ENCODE data around the gene PVALEF. TPM values are rescaled to one million over a fixed set of nuclear protein-coding genes. Genes with fewer than 3 reads are reported as not detected.

PVALEF gene
- total RNA-seq, 1 donor = not detected

DNA sequence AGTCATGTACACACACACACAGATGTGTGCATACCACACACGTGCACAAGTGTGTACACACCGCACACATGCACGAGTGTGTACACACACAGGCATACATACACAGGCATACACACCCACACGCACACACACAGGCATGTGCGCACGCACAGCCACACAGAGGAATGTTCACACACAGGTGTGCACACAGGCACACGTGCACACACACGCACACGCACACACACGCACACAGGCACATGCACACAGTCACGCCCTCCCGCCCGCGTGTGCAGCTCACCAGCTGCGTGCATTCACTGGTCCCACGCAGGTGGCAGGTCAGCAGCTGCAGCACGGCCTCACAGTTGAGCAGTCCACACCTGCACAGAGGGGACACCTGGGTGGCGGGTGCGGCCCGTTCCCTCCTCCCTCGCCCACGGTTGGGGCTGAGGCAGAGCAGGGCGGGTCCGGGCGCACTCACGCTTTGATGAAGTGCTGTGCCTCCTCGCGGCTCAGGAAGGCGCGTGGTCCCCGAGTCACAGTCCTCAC, 65.9 kb downstream of the PVALEF start:
- H3K9me3 ChIP-seq (ENCODE audit: low read depth, low read length) = no peaks in the 10 kb centered on the region
- no peak for DNase-seq (ENCODE audit: insufficient read length, low spot score, missing footprints)
- H3K4me2 ChIP-seq (ENCODE audit: insufficient read depth, low read length) = no peak overlapping the region
- TF ChIP-seq CTCF (IDR thresholded peaks at IDR 0.05; ENCODE audit: extremely low read depth, low read depth, low read length) = no peak
- H3K79me2 ChIP-seq (ENCODE audit: insufficient read depth, low read length) = peaks cover 14% of the 10 kb centered on the region
- no peak overlapping the region for H3K4me3 ChIP-seq (ENCODE audit: insufficient read depth, low read length)
- no peaks in the 10 kb centered on the region for H3K4me1 ChIP-seq (ENCODE audit: insufficient read depth, low read length)
- peaks cover 7% of the 10 kb centered on the region for H4K20me1 ChIP-seq (ENCODE audit: insufficient read depth, low read length)
- no peaks in the 10 kb centered on the region for H3K27me3 ChIP-seq (ENCODE audit: insufficient read depth, low read length)
- H3K36me3 ChIP-seq (ENCODE audit: insufficient read depth, low read length) = peaks cover 14% of the 10 kb centered on the region
- no peak overlapping the region for H2AFZ ChIP-seq (ENCODE audit: low read length)
- H3K27ac ChIP-seq (ENCODE audit: low read depth, low read length) = no peak overlapping the region

DNA sequence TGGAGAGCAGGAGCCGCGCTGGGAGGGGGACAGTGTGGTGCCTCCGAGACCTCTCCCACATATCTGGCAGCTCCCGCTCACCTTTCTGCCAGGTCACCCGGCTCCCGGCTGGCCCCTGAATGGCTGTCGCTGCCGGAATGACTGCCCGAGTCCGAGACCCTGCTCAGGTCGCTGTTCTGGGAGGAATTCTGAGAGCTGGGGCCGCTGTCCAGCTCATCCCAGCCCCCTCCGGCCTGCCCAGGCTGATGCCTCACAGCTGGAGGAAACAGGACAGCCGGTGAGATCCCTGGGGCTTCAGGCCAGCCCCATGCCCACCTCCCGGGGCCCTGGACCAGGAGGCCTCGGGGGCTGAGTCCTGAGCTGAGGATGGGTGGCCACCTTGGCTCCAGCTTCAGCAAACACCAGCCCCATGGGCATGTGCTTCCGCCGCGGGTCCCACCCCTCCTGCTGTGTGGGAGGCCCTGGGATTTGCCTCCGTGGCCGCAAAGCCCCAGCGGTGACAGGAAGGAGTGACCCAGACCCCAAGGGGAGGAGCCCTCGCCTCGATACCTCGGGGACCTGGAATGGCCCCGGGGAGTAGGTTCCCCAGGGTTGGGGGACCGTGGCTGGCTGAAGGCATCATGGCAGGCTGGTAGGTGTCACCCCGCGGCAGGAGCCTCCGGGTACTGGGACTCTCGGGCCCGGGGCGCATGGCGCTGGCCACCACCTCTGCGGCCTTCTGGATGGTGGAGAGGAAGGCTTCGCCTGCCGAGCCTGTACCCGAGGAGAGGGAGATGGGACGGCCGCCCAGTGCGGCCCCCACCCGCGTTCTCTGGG, 66.7 kb downstream of the PVALEF start:
- Histone ChIP-seq H3K36me3 (ENCODE audit: insufficient read depth, low read length) (peaks cover 14% of the 10 kb centered on the region), H3K9me3 (ENCODE audit: low read depth, low read length) (no peaks in the 10 kb centered on the region), H3K4me2 (ENCODE audit: insufficient read depth, low read length) (no peak overlapping the region), H3K4me3 (ENCODE audit: insufficient read depth, low read length) (no peak overlapping the region), H3K27ac (ENCODE audit: low read depth, low read length) (no peak overlapping the region), H3K4me1 (ENCODE audit: insufficient read depth, low read length) (no peaks in the 10 kb centered on the region), H2AFZ (ENCODE audit: low read length) (no peak overlapping the region), H4K20me1 (ENCODE audit: insufficient read depth, low read length) (peaks cover 7% of the 10 kb centered on the region), H3K79me2 (ENCODE audit: insufficient read depth, low read length) (peaks cover 22% of the 10 kb centered on the region), H3K27me3 (ENCODE audit: insufficient read depth, low read length) (no peaks in the 10 kb centered on the region)
- DNase-seq (ENCODE audit: insufficient read length, low spot score, missing footprints) = no peak
- no peak for TF ChIP-seq CTCF (IDR thresholded peaks at IDR 0.05; ENCODE audit: extremely low read depth, low read depth, low read length)

Small RNA genes within 50 kb of the gene (small RNA-seq; reads per million reads assigned to genes)
- gene MIR1250 = not detected
- gene MIR3065 = 0.74 reads per million, percentile 8 among the genes with 10 or more reads in this experiment
- not detected for gene MIR657

Other genes starting within 250 kb of the PVALEF start
- 21.4 and 21.8 TPM in 2 replicates for gene CHMP6, start 173.7 kb upstream of the PVALEF start, total RNA-seq
- gene BAIAP2, start 130.4 kb upstream of the PVALEF start, total RNA-seq = 15.6 and 19.4 TPM in 2 replicates
- gene AATK, start 714 bp downstream of the PVALEF start, total RNA-seq = under 0.01 TPM in 1 of 2 replicates, not detected in the other
- 7.7 and 8.7 TPM in 2 replicates for gene CEP131, start 57.5 kb downstream of the PVALEF start, total RNA-seq
- gene TEPSIN, start 73.5 kb downstream of the PVALEF start, total RNA-seq = 16.6 and 18.0 TPM in 2 replicates
- gene NDUFAF8, start 73.8 kb downstream of the PVALEF start, total RNA-seq = 19.9 and 28.0 TPM in 2 replicates
- 85.5 and 92.6 TPM in 2 replicates for gene SLC38A10, start 129.8 kb downstream of the PVALEF start, total RNA-seq
- 11.2 and 11.5 TPM in 2 replicates for gene BAHCC1, start 229.9 kb downstream of the PVALEF start, total RNA-seq